WTC11 (cell line): ENCODE data around the gene RPUSD4.

Experiments used
- CBFB ChIP-seq: sonication (generic); formaldehyde crosslinking; IDR thresholded peaks from 2 replicates; pipeline ENCODE4 v1.8.1; 2022; ENCODE audit warnings: mild to moderate bottlenecking, low read depth, missing genetic modification reagents
- FOXK1 ChIP-seq: sonication (generic); formaldehyde crosslinking; IDR thresholded peaks from 2 replicates; pipeline ENCODE4 v1.8.0; 2022; ENCODE audit warnings: mild to moderate bottlenecking, moderate library complexity, missing genetic modification reagents
- SMAD3 ChIP-seq: sonication (generic); formaldehyde crosslinking; IDR thresholded peaks from 2 replicates; pipeline ENCODE4 v1.8.0; 2022; ENCODE audit warnings: missing genetic modification reagents, mild to moderate bottlenecking, borderline replicate concordance
- SMAD4 ChIP-seq: sonication (generic); formaldehyde crosslinking; IDR thresholded peaks from 2 replicates; pipeline ENCODE4 v1.8.0; 2022; ENCODE audit warnings: mild to moderate bottlenecking, missing genetic modification reagents
- TF ChIP-seq, protein P1 (sequence below): sonication (generic); formaldehyde crosslinking; IDR thresholded peaks from 2 replicates; pipeline ENCODE4 v1.8.0; 2022; ENCODE audit warnings: mild to moderate bottlenecking, missing genetic modification reagents
- TF ChIP-seq, protein P2 (sequence below): fragments of 200-600 bp; IDR thresholded peaks from 2 replicates; pipeline ENCODE4 v1.8.0; 2022; ENCODE audit warnings: antibody characterized with exemption
- TF ChIP-seq, protein P3 (sequence below): sonication (generic); formaldehyde crosslinking; IDR thresholded peaks from 2 replicates; pipeline ENCODE4 v1.8.1; 2023; ENCODE audit warnings: mild to moderate bottlenecking, moderate library complexity, missing genetic modification reagents
- TF ChIP-seq, protein P4 (sequence below): sonication (generic); formaldehyde crosslinking; IDR thresholded peaks from 2 replicates; pipeline ENCODE4 v1.8.1; 2023; ENCODE audit warnings: mild to moderate bottlenecking, missing genetic modification reagents
- TF ChIP-seq, protein P5 (sequence below): sonication (generic); formaldehyde crosslinking; IDR thresholded peaks from 2 replicates; pipeline ENCODE4 v1.8.0; 2022; ENCODE audit warnings: missing genetic modification reagents
- TF ChIP-seq, protein P6 (sequence below): sonication (generic); formaldehyde crosslinking; IDR thresholded peaks from 2 replicates; pipeline ENCODE4 v1.8.1; 2023; ENCODE audit warnings: mild to moderate bottlenecking, missing genetic modification reagents
- TF ChIP-seq, protein P7 (sequence below): sonication (generic); formaldehyde crosslinking; IDR thresholded peaks from 2 replicates; pipeline ENCODE4 v1.8.1; 2022; ENCODE audit warnings: mild to moderate bottlenecking, missing genetic modification reagents, moderate library complexity, borderline replicate concordance

DNA sequence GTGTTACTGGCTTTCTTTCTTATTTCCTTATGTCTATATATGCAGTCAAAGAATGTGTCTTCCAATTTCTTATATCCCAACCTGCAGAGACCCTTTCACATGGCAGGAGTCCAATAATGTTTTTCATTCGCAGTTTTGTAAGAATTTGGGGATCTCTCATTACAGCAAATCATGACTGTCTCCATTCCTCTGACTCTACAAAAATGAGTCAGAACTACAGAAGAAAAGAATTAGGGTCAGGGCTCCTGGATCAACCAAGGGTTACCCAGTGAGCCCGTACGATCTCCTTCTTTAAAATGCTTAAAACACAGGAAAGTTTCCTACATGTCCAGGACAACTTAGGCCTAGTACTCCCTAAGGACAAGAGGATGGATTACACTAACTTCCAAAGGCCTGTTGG is 42.2 kb downstream of the RPUSD4 start:
- TF ChIP-seq, protein P1, sequence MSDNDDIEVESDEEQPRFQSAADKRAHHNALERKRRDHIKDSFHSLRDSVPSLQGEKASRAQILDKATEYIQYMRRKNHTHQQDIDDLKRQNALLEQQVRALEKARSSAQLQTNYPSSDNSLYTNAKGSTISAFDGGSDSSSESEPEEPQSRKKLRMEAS (CRISPR knock-in tag): no peak
- TF ChIP-seq, protein P2, sequence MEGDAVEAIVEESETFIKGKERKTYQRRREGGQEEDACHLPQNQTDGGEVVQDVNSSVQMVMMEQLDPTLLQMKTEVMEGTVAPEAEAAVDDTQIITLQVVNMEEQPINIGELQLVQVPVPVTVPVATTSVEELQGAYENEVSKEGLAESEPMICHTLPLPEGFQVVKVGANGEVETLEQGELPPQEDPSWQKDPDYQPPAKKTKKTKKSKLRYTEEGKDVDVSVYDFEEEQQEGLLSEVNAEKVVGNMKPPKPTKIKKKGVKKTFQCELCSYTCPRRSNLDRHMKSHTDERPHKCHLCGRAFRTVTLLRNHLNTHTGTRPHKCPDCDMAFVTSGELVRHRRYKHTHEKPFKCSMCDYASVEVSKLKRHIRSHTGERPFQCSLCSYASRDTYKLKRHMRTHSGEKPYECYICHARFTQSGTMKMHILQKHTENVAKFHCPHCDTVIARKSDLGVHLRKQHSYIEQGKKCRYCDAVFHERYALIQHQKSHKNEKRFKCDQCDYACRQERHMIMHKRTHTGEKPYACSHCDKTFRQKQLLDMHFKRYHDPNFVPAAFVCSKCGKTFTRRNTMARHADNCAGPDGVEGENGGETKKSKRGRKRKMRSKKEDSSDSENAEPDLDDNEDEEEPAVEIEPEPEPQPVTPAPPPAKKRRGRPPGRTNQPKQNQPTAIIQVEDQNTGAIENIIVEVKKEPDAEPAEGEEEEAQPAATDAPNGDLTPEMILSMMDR: no peak
- TF ChIP-seq CBFB (no peak), FOXK1 (no peak), SMAD4 (CRISPR knock-in tag) (no peak), SMAD3 (CRISPR knock-in tag) (no peak)
- TF ChIP-seq, protein P3, sequence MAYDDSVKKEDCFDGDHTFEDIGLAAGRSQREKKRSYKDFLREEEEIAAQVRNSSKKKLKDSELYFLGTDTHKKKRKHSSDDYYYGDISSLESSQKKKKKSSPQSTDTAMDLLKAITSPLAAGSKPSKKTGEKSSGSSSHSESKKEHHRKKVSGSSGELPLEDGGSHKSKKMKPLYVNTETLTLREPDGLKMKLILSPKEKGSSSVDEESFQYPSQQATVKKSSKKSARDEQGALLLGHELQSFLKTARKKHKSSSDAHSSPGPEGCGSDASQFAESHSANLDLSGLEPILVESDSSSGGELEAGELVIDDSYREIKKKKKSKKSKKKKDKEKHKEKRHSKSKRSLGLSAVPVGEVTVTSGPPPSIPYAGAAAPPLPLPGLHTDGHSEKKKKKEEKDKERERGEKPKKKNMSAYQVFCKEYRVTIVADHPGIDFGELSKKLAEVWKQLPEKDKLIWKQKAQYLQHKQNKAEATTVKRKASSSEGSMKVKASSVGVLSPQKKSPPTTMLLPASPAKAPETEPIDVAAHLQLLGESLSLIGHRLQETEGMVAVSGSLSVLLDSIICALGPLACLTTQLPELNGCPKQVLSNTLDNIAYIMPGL (CRISPR knock-in tag): no peak
- TF ChIP-seq, protein P4, sequence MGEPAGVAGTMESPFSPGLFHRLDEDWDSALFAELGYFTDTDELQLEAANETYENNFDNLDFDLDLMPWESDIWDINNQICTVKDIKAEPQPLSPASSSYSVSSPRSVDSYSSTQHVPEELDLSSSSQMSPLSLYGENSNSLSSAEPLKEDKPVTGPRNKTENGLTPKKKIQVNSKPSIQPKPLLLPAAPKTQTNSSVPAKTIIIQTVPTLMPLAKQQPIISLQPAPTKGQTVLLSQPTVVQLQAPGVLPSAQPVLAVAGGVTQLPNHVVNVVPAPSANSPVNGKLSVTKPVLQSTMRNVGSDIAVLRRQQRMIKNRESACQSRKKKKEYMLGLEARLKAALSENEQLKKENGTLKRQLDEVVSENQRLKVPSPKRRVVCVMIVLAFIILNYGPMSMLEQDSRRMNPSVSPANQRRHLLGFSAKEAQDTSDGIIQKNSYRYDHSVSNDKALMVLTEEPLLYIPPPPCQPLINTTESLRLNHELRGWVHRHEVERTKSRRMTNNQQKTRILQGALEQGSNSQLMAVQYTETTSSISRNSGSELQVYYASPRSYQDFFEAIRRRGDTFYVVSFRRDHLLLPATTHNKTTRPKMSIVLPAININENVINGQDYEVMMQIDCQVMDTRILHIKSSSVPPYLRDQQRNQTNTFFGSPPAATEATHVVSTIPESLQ (CRISPR knock-in tag): no peak
- TF ChIP-seq, protein P5, sequence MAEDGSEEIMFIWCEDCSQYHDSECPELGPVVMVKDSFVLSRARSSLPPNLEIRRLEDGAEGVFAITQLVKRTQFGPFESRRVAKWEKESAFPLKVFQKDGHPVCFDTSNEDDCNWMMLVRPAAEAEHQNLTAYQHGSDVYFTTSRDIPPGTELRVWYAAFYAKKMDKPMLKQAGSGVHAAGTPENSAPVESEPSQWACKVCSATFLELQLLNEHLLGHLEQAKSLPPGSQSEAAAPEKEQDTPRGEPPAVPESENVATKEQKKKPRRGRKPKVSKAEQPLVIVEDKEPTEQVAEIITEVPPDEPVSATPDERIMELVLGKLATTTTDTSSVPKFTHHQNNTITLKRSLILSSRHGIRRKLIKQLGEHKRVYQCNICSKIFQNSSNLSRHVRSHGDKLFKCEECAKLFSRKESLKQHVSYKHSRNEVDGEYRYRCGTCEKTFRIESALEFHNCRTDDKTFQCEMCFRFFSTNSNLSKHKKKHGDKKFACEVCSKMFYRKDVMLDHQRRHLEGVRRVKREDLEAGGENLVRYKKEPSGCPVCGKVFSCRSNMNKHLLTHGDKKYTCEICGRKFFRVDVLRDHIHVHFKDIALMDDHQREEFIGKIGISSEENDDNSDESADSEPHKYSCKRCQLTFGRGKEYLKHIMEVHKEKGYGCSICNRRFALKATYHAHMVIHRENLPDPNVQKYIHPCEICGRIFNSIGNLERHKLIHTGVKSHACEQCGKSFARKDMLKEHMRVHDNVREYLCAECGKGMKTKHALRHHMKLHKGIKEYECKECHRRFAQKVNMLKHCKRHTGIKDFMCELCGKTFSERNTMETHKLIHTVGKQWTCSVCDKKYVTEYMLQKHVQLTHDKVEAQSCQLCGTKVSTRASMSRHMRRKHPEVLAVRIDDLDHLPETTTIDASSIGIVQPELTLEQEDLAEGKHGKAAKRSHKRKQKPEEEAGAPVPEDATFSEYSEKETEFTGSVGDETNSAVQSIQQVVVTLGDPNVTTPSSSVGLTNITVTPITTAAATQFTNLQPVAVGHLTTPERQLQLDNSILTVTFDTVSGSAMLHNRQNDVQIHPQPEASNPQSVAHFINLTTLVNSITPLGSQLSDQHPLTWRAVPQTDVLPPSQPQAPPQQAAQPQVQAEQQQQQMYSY (CRISPR knock-in tag): no peak
- TF ChIP-seq, protein P6, sequence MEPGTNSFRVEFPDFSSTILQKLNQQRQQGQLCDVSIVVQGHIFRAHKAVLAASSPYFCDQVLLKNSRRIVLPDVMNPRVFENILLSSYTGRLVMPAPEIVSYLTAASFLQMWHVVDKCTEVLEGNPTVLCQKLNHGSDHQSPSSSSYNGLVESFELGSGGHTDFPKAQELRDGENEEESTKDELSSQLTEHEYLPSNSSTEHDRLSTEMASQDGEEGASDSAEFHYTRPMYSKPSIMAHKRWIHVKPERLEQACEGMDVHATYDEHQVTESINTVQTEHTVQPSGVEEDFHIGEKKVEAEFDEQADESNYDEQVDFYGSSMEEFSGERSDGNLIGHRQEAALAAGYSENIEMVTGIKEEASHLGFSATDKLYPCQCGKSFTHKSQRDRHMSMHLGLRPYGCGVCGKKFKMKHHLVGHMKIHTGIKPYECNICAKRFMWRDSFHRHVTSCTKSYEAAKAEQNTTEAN (CRISPR knock-in tag): no peak
- TF ChIP-seq, protein P7, sequence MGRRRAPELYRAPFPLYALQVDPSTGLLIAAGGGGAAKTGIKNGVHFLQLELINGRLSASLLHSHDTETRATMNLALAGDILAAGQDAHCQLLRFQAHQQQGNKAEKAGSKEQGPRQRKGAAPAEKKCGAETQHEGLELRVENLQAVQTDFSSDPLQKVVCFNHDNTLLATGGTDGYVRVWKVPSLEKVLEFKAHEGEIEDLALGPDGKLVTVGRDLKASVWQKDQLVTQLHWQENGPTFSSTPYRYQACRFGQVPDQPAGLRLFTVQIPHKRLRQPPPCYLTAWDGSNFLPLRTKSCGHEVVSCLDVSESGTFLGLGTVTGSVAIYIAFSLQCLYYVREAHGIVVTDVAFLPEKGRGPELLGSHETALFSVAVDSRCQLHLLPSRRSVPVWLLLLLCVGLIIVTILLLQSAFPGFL (CRISPR knock-in tag): no peak
